Sigmoid colon (tissue), 4 donors: ENCODE results near the gene MDK.

Experiments
- CTCF ChIP-seq, 4 experiments: fragments of 450-650 bp in 3 of 4; fragments of 200-600 bp in 1 of 4; IDR thresholded peaks; one replicate each; pipeline ENCODE4 v1.5.1; 2016 to 2019; ENCODE audit warnings: antibody characterized with exemption in 4 of 4, mild to moderate bottlenecking in 3 of 4, moderate library complexity in 2 of 4
- EP300 ChIP-seq, 4 donors: sonication (generic); formaldehyde crosslinking; IDR thresholded peaks; one replicate each; pipeline ENCODE4 v1.6.1; 2017; ENCODE audit warnings: antibody characterized with exemption in 4 of 4

DNA sequence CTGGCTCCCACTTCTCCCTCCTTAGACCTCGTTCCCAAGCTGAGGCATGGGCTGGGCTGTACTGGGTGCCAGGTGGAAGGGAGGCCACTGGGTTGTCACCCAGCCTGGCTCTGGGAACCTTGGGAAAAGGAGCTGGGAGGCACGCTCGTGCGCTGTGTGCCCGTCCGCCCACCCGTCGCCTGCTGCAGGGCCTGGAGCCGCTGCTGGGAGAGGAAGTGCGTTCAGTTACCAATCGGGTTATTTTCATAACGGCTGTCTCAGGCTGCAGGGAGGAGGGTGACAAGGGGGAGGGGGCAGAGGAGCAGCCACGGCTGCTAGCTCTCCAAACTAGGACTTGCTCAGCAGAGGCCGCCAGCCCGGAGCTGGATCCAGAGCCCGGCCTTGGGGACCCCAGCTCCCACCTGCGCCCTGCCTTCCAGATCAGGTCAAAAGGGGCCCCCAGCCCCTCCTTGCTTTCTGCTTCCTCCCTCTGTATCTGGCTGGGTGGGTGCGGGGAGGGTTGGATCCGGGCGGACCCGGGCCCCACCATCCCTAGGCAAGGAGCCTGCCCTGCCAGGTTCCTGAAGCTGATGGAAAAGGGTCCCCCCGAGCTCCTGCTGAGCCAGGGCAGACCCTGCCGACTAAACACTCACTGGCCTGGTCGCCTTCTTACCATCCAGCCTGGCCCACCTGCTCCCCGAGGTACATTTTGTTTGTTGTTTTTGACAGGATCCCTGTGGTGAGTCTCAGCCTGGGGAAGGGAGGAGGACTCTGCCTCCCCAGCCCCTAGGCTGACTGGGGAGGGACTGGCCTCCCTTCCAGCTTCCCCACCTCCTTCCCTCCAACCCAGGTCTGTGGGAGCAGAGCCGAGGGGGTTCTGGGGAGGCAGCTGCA is 19.9 kb upstream of the MDK start:
- TF ChIP-seq CTCF (IDR thresholded peaks at IDR 0.05), result no peak
- no peak for TF ChIP-seq EP300 (IDR thresholded peaks at IDR 0.05)
